BE2C (cell line): ENCODE results near the gene KIF26A.

ENCODE experiments used
- DNase-seq: peaks from one replicate; pipeline ENCODE4 v3.0.0-alpha.2; 2020
- H3K27me3 ChIP-seq: fragments of 250-450 bp; sonication (Bioruptor Pico); 2 replicates; pipeline ENCODE4 v1.5.1; 2020; ENCODE audit warnings: mild to moderate bottlenecking
- H3K36me3 ChIP-seq: fragments of 250-450 bp; sonication (Bioruptor Pico); 2 replicates; pipeline ENCODE4 v1.5.1; 2020; ENCODE audit warnings: mild to moderate bottlenecking
- H3K4me1 ChIP-seq: fragments of 250-450 bp; sonication (Bioruptor Pico); 2 replicates; pipeline ENCODE4 v1.5.1; 2020
- H3K4me3 ChIP-seq: 2 replicates; pipeline ENCODE4 v1.5.1; 2011; ENCODE audit warnings: low read depth, low read length
- H3K9me3 ChIP-seq: fragments of 250-450 bp; sonication (Bioruptor Pico); 2 replicates; pipeline ENCODE4 v1.5.1; 2020
- TF ChIP-seq, protein P1 (sequence below): IDR thresholded peaks from 2 replicates; pipeline ENCODE4 v1.5.1; 2012; ENCODE audit warnings: mild to moderate bottlenecking, low read depth, low read length

KIF26A gene

DNA sequence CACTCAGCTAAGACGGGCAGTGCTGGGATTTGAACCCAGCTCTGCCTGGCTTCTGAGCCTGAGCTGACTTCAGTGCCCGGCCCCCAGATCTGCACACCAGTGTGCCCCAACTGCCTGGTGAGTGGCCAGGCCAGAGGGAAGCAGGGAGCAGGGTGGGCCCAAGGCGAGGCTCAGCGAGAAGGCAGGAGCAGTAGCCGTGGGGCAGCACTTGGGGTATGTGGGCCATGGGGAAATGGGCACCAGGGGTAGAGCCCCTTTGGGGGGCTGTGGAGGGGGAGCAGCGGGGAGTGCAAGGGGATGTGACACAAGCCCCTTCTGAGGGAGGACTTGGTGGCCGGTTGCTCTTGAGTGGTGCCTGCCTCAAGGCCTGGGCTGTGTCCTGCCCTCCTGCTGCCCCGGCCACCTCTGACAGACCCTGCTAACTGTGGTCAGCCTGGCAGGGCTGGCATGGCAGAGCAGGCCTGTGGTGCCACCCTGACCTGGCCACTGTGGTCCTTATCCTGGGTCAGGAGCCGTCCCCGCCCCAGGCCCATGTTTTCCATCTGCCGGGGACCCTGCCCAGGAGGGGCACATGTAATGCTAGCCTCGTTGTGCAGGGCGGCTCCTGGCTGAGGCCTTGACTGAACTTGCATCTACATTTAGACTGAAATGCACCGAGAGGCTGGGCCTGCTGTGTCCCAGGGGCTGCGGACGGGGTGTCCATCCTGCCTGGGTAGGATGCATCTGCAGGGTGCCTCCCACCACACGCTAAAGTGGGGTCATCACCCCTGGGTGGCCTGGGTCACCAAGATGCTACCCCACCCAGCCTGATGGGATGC lies 90.5 kb downstream of the KIF26A start:
- peaks cover 6% of the 10 kb centered on the region for H3K4me1 ChIP-seq
- H3K27me3 ChIP-seq = no peaks in the 10 kb centered on the region
- no peak for DNase-seq
- H3K9me3 ChIP-seq = no peaks in the 10 kb centered on the region; the same call in 1 of the 2 replicates
- TF ChIP-seq, protein P1, sequence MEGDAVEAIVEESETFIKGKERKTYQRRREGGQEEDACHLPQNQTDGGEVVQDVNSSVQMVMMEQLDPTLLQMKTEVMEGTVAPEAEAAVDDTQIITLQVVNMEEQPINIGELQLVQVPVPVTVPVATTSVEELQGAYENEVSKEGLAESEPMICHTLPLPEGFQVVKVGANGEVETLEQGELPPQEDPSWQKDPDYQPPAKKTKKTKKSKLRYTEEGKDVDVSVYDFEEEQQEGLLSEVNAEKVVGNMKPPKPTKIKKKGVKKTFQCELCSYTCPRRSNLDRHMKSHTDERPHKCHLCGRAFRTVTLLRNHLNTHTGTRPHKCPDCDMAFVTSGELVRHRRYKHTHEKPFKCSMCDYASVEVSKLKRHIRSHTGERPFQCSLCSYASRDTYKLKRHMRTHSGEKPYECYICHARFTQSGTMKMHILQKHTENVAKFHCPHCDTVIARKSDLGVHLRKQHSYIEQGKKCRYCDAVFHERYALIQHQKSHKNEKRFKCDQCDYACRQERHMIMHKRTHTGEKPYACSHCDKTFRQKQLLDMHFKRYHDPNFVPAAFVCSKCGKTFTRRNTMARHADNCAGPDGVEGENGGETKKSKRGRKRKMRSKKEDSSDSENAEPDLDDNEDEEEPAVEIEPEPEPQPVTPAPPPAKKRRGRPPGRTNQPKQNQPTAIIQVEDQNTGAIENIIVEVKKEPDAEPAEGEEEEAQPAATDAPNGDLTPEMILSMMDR = no peak
- H3K36me3 ChIP-seq = peaks cover 23% of the 10 kb centered on the region
- no peak overlapping the region for H3K4me3 ChIP-seq

GRCh38 chr14:104229534-104230055 lies 91.2 kb downstream of the KIF26A start:
- Histone ChIP-seq H3K36me3 (peaks cover 23% of the 10 kb centered on the region), H3K9me3 (no peaks in the 10 kb centered on the region; the same call in 1 of the 2 replicates), H3K4me1 (peaks cover 4% of the 10 kb centered on the region), H3K4me3 (no peak overlapping the region), H3K27me3 (no peaks in the 10 kb centered on the region)
- TF ChIP-seq, protein P1 = no peak
- DNase-seq = no peak

DNA sequence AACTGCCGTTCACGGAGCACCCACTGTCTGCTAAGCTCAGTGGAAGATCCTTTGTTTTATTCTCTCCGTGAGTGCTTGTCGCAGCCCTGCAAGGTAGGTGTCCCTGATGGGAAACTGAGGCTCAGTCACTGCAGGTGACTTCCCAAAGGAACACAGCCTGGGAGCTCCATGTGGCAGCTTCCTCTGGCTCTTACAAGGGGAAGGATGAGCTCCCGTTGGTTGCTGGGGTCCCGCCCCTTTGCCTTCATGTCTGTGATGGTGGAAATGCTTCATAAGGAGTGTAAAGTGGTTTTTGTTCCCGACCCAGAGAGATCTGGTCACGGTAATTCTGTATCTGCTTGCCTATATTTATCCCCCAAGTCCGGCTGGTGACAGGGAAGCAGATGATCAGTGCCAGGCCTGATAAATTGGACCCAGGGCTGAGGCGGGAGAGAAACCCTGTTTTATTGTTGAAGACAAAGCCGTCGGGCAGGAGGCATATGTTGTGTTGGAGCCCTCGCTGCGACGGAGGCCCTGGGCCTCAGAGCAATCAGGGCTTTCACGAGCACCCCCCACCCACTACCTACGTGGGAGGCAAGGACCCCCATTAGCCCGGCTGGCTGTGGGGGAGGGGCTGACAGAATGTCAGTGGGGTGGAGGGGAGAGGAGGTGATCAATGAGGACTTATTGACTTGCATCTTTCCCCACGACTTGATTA lies 91.9 kb downstream of the KIF26A start:
- peak; percentile 5 for DNase-seq
- peaks cover 23% of the 10 kb centered on the region for H3K36me3 ChIP-seq
- no peaks in the 10 kb centered on the region for H3K4me1 ChIP-seq
- no peak overlapping the region for H3K4me3 ChIP-seq
- H3K27me3 ChIP-seq = no peaks in the 10 kb centered on the region
- TF ChIP-seq, protein P1 = no peak
- no peaks in the 10 kb centered on the region; the same call in 1 of the 2 replicates for H3K9me3 ChIP-seq
